H9 (cell line): ENCODE results near the gene RSU1. TPM values are rescaled to one million over a fixed set of nuclear protein-coding genes. Genes with fewer than 3 reads are reported as not detected.

Source experiments
- DNase-seq: peaks from one replicate; pipeline ENCODE4 v3.0.0-alpha.2; 2017
- H2AFZ ChIP-seq: one replicate; pipeline ENCODE4 v1.6.1; 2013; ENCODE audit warnings: mild to moderate bottlenecking, low read length, control low read depth, moderate library complexity
- H2AK5ac ChIP-seq: 2 replicates; pipeline ENCODE4 v1.6.1; 2013; ENCODE audit warnings: low read length, control low read depth, mixed read lengths; ENCODE audit not compliant: insufficient read length
- H2BK120ac ChIP-seq: one replicate; pipeline ENCODE4 v1.6.1; 2013; ENCODE audit warnings: low read depth, mild to moderate bottlenecking, low read length, control low read depth, inconsistent platforms; ENCODE audit not compliant: poor library complexity, severe bottlenecking
- H2BK12ac ChIP-seq: 2 replicates; pipeline ENCODE4 v1.6.1; 2013; ENCODE audit warnings: low read length, control low read depth, mixed read lengths, low read depth; ENCODE audit not compliant: insufficient read length
- H2BK15ac ChIP-seq: 2 replicates; pipeline ENCODE4 v1.6.1; 2013; ENCODE audit warnings: low read depth, low read length, control low read depth
- H2BK20ac ChIP-seq: one replicate; pipeline ENCODE4 v1.6.1; 2013; ENCODE audit warnings: low read depth, mild to moderate bottlenecking, low read length, control low read depth, inconsistent platforms; ENCODE audit not compliant: poor library complexity, severe bottlenecking
- H2BK5ac ChIP-seq: 2 replicates; pipeline ENCODE4 v1.6.1; 2013; ENCODE audit warnings: low read length, control low read depth, mixed read lengths; ENCODE audit not compliant: insufficient read length
- H3K14ac ChIP-seq: 2 replicates; pipeline ENCODE4 v1.6.1; 2013; ENCODE audit warnings: low read length, control low read depth; ENCODE audit not compliant: insufficient read depth
- H3K18ac ChIP-seq: 2 replicates; pipeline ENCODE4 v1.6.1; 2013; ENCODE audit warnings: low read depth, mild to moderate bottlenecking, mixed read lengths, low read length, control low read depth; ENCODE audit not compliant: insufficient read length
- H3K23ac ChIP-seq: 2 replicates; pipeline ENCODE4 v1.6.1; 2013; ENCODE audit warnings: low read length, control low read depth, mixed read lengths, low read depth; ENCODE audit not compliant: insufficient read length
- H3K23me2 ChIP-seq: 2 replicates; pipeline ENCODE4 v1.6.1; 2013; ENCODE audit warnings: low read depth, mild to moderate bottlenecking, mixed read lengths, low read length, control low read depth; ENCODE audit not compliant: insufficient read length, poor library complexity, severe bottlenecking
- H3K27ac ChIP-seq: 2 replicates; pipeline ENCODE4 v1.5.1; 2013; ENCODE audit warnings: low read length, control low read depth, mixed read lengths, low read depth; ENCODE audit not compliant: insufficient read length
- H3K27me3 ChIP-seq: 2 replicates; pipeline ENCODE4 v1.6.1; 2013; ENCODE audit warnings: low read length, control low read depth, inconsistent platforms; ENCODE audit not compliant: insufficient read depth
- H3K4ac ChIP-seq: 2 replicates; pipeline ENCODE4 v1.6.1; 2013; ENCODE audit warnings: low read depth, mild to moderate bottlenecking, control low read depth, inconsistent platforms, low read length, moderate library complexity
- H3K4me1 ChIP-seq: 2 replicates; pipeline ENCODE4 v1.6.1; 2013; ENCODE audit warnings: low read length, control low read depth, inconsistent platforms; ENCODE audit not compliant: insufficient read depth
- H3K4me2 ChIP-seq: 2 replicates; pipeline ENCODE4 v1.6.1; 2013; ENCODE audit warnings: low read length, control low read depth, mixed read lengths; ENCODE audit not compliant: insufficient read length, insufficient read depth
- H3K56ac ChIP-seq: 2 replicates; pipeline ENCODE4 v1.6.1; 2013; ENCODE audit warnings: low read depth, mild to moderate bottlenecking, mixed read lengths, low read length, control low read depth; ENCODE audit not compliant: insufficient read length
- H3K79me1 ChIP-seq: 2 replicates; pipeline ENCODE4 v1.6.1; 2013; ENCODE audit warnings: low read depth, mild to moderate bottlenecking, moderate library complexity, low read length, control low read depth, inconsistent platforms; ENCODE audit not compliant: insufficient read depth, poor library complexity, severe bottlenecking
- H3K79me2 ChIP-seq: 2 replicates; pipeline ENCODE4 v1.6.1; 2013; ENCODE audit warnings: low read length, control low read depth, inconsistent platforms; ENCODE audit not compliant: insufficient read depth
- H3K9ac ChIP-seq: 2 replicates; pipeline ENCODE4 v1.6.1; 2013; ENCODE audit warnings: low read length, control low read depth, mixed read lengths; ENCODE audit not compliant: insufficient read length; ENCODE audit errors: extremely low read depth
- H3K9me3 ChIP-seq: one replicate; pipeline ENCODE4 v1.6.1; 2013; ENCODE audit warnings: low read depth, low read length, inconsistent platforms; ENCODE audit not compliant: control insufficient read depth
- H3T11ph ChIP-seq: one replicate; pipeline ENCODE4 v1.6.1; 2013; ENCODE audit warnings: mild to moderate bottlenecking, low read length, control low read depth, inconsistent platforms
- H4K20me1 ChIP-seq: one replicate; pipeline ENCODE4 v1.6.1; 2013; ENCODE audit not compliant: control insufficient read depth, insufficient read length, insufficient read depth
- H4K5ac ChIP-seq: 2 replicates; pipeline ENCODE4 v1.6.1; 2013; ENCODE audit warnings: low read depth, mild to moderate bottlenecking, mixed read lengths, low read length, control low read depth; ENCODE audit not compliant: insufficient read length
- H4K8ac ChIP-seq: replicated peaks from 2 replicates; pipeline ENCODE4 v1.6.1; 2013; ENCODE audit warnings: low read length, control low read depth, mixed read lengths, low read depth; ENCODE audit not compliant: insufficient read length
- H4K91ac ChIP-seq: 2 replicates; pipeline ENCODE4 v1.6.1; 2013; ENCODE audit warnings: low read depth, mild to moderate bottlenecking, moderate library complexity, mixed read lengths, low read length, control low read depth; ENCODE audit not compliant: insufficient read length
- H3K27ac Mint-ChIP-seq, 3 experiments: 2 replicates in 2 of 3; 3 replicates in 1 of 3; pipeline ENCODE4 v1.8.0; 2020 to 2021; ENCODE audit warnings: mixed read lengths in 3 of 3, mild to moderate bottlenecking in 1 of 3, moderate library complexity in 1 of 3
- H3K27me3 Mint-ChIP-seq: 2 replicates; pipeline ENCODE4 v1.8.0; 2021; ENCODE audit warnings: low read depth, mild to moderate bottlenecking, moderate library complexity, mixed read lengths
- H3K36me3 Mint-ChIP-seq, 3 experiments: 2 replicates in 2 of 3; 3 replicates in 1 of 3; pipeline ENCODE4 v1.8.0; 2020 to 2021; ENCODE audit warnings: low read depth in 3 of 3, mixed read lengths in 3 of 3; ENCODE audit not compliant: insufficient read depth in 1 of 3
- H3K4me1 Mint-ChIP-seq, 2 experiments: 2 replicates each; pipeline ENCODE4 v1.8.0; 2020; ENCODE audit warnings: mixed read lengths in 2 of 2
- H3K4me3 Mint-ChIP-seq, 2 experiments: 2 replicates in 1 of 2; 3 replicates in 1 of 2; pipeline ENCODE4 v1.8.0; 2020 to 2021; ENCODE audit warnings: mild to moderate bottlenecking in 2 of 2, mixed read lengths in 2 of 2, moderate library complexity in 1 of 2
- H3K9me3 Mint-ChIP-seq, 2 experiments: 2 replicates in 1 of 2; 3 replicates in 1 of 2; pipeline ENCODE4 v1.8.0; 2020; ENCODE audit warnings: mild to moderate bottlenecking in 2 of 2, mixed read lengths in 2 of 2, moderate library complexity in 1 of 2
- WGBS: extraction: QIAGEN DNeasy Blood & Tissue Kit; methylation state at CpG from one replicate; pipeline ENCODE4 v1.1.7; 2013; ENCODE audit warnings: missing lambda C conversion rate, low lambda C conversion rate, mixed read lengths; ENCODE audit not compliant: insufficient read length; ENCODE audit errors: extremely low coverage; 5-methylcytosine and 5-hydroxymethylcytosine counted together
- total RNA-seq: library from RNA; stranded (reverse); gene quantifications from 2 replicates; pipeline ENCODE4 v1.2.1, GENCODE V29; 2021
- TF ChIP-seq, protein P1 (sequence below): fragments of 200-600 bp; sonication (generic); conservative IDR thresholded peaks from 3 replicates; pipeline ENCODE4 v1.8.0; 2021; ENCODE audit warnings: antibody characterized with exemption, mild to moderate bottlenecking

The RSU1 gene
- total RNA-seq, 1 experiment from 2014 or later, result 59.4 TPM

DNA sequence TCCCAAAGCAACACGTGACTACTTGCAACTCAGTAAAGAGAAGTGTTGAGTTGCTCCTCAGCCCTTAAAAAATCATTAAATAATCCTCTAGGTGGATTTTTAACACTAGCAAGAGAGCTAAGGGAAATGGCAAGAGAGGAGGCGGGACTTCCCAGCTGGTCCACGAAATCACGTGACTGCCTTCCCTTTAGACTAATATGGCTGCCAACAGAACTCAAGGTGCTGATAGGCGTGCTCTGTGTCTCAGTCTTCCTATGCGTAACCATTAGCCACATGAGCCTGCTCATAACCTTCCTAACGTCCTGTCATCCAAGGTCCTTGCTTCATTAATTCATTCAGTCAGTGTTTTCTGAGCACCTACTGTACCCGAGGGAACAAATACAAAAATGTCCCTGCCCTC lies 66.0 kb downstream of the RSU1 start:
- H3K79me1 ChIP-seq, result no peaks in the 10 kb centered on the region
- DNase-seq, result no peak
- no peak overlapping the region for H3K18ac ChIP-seq
- no peak overlapping the region for H2BK20ac ChIP-seq
- H2BK15ac ChIP-seq, result no peak overlapping the region
- Mint-ChIP-seq H3K27me3 (no peaks in the 10 kb centered on the region), H3K27ac (peak overlapping the region in 1 of 3 experiments; percentile 19; a peak in 1 of 7 replicates), H3K4me3 (no peak overlapping the region), H3K9me3 (no peaks in the 10 kb centered on the region), H3K4me1 (peaks cover 0 to 4% of the 10 kb centered on the region in 2 experiments; a peak in 1 of 4 replicates), H3K36me3 (peaks cover 4 to 22% (median 6%) of the 10 kb centered on the region in 3 experiments; a peak in 6 of 7 replicates)
- no peaks in the 10 kb centered on the region for H3K9me3 ChIP-seq
- no peak overlapping the region for H3K56ac ChIP-seq
- no peak overlapping the region for H4K5ac ChIP-seq
- no peak overlapping the region for H4K8ac ChIP-seq
- no peaks in the 10 kb centered on the region for H4K20me1 ChIP-seq
- no peaks in the 10 kb centered on the region for H3K79me2 ChIP-seq
- H2AK5ac ChIP-seq, result no peak overlapping the region
- H2BK12ac ChIP-seq, result no peak overlapping the region
- no peak overlapping the region for H2BK5ac ChIP-seq
- H3T11ph ChIP-seq, result no peak overlapping the region
- no peak overlapping the region for H3K23ac ChIP-seq
- no peak overlapping the region for H4K91ac ChIP-seq
- no peak overlapping the region for H3K9ac ChIP-seq
- no peaks in the 10 kb centered on the region for H3K27me3 ChIP-seq
- H2AFZ ChIP-seq, result no peak overlapping the region
- H3K4me2 ChIP-seq, result no peak overlapping the region
- H2BK120ac ChIP-seq, result no peak overlapping the region
- no peaks in the 10 kb centered on the region for H3K23me2 ChIP-seq
- TF ChIP-seq, protein P1, sequence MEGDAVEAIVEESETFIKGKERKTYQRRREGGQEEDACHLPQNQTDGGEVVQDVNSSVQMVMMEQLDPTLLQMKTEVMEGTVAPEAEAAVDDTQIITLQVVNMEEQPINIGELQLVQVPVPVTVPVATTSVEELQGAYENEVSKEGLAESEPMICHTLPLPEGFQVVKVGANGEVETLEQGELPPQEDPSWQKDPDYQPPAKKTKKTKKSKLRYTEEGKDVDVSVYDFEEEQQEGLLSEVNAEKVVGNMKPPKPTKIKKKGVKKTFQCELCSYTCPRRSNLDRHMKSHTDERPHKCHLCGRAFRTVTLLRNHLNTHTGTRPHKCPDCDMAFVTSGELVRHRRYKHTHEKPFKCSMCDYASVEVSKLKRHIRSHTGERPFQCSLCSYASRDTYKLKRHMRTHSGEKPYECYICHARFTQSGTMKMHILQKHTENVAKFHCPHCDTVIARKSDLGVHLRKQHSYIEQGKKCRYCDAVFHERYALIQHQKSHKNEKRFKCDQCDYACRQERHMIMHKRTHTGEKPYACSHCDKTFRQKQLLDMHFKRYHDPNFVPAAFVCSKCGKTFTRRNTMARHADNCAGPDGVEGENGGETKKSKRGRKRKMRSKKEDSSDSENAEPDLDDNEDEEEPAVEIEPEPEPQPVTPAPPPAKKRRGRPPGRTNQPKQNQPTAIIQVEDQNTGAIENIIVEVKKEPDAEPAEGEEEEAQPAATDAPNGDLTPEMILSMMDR, result no peak
- H3K4ac ChIP-seq, result no peak overlapping the region
- no peak overlapping the region for H3K27ac ChIP-seq
- no peak overlapping the region for H3K14ac ChIP-seq
- WGBS, result no CpG with 5 or more reads among the region's 8 CpGs
- H3K4me1 ChIP-seq, result no peaks in the 10 kb centered on the region; the same call in 1 of the 2 replicates
